ENCODE data around the gene FAM13A.

DNA sequence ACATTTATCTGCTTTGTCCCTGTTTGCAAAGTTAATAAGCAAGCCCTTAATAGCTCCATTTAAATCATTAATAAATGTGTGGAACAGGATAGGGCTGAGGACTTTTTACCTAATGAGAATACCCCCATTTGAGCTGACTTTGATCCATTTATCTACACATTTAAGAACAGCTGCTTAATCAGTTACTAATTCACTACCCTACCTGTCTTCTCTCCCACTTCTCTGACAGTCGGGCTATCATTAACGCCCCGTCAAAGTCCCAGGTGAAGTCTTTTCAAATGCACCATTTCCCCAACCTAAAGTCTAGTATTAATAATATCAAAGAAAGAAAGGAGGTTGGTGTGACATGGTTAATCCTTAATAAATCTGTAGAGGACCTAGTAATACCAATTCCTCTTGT lies 302.2 kb downstream of the FAM13A start:
- TF ChIP-seq POLR2A (IDR thresholded peaks at IDR 0.05): no peak
- TF ChIP-seq, protein P1, sequence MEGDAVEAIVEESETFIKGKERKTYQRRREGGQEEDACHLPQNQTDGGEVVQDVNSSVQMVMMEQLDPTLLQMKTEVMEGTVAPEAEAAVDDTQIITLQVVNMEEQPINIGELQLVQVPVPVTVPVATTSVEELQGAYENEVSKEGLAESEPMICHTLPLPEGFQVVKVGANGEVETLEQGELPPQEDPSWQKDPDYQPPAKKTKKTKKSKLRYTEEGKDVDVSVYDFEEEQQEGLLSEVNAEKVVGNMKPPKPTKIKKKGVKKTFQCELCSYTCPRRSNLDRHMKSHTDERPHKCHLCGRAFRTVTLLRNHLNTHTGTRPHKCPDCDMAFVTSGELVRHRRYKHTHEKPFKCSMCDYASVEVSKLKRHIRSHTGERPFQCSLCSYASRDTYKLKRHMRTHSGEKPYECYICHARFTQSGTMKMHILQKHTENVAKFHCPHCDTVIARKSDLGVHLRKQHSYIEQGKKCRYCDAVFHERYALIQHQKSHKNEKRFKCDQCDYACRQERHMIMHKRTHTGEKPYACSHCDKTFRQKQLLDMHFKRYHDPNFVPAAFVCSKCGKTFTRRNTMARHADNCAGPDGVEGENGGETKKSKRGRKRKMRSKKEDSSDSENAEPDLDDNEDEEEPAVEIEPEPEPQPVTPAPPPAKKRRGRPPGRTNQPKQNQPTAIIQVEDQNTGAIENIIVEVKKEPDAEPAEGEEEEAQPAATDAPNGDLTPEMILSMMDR (IDR thresholded peaks at IDR 0.05): no peak

Data from heart left ventricle (tissue), 13 donors.